DMS79 treated with DMSO at 0.1 percent for 48 hours (cell line): ENCODE data around the gene SYNJ1.
"Not testable (repeated sequence)": the region's sequence is repeated elsewhere in the genome, so short reads cannot be mapped to it uniquely, and the experiment has no call there.

Experiments used
- DNase-seq: peaks from one replicate; lab custom pipeline; 2025; lab: John Stamatoyannopoulos, UW

The SYNJ1 gene, protein sequence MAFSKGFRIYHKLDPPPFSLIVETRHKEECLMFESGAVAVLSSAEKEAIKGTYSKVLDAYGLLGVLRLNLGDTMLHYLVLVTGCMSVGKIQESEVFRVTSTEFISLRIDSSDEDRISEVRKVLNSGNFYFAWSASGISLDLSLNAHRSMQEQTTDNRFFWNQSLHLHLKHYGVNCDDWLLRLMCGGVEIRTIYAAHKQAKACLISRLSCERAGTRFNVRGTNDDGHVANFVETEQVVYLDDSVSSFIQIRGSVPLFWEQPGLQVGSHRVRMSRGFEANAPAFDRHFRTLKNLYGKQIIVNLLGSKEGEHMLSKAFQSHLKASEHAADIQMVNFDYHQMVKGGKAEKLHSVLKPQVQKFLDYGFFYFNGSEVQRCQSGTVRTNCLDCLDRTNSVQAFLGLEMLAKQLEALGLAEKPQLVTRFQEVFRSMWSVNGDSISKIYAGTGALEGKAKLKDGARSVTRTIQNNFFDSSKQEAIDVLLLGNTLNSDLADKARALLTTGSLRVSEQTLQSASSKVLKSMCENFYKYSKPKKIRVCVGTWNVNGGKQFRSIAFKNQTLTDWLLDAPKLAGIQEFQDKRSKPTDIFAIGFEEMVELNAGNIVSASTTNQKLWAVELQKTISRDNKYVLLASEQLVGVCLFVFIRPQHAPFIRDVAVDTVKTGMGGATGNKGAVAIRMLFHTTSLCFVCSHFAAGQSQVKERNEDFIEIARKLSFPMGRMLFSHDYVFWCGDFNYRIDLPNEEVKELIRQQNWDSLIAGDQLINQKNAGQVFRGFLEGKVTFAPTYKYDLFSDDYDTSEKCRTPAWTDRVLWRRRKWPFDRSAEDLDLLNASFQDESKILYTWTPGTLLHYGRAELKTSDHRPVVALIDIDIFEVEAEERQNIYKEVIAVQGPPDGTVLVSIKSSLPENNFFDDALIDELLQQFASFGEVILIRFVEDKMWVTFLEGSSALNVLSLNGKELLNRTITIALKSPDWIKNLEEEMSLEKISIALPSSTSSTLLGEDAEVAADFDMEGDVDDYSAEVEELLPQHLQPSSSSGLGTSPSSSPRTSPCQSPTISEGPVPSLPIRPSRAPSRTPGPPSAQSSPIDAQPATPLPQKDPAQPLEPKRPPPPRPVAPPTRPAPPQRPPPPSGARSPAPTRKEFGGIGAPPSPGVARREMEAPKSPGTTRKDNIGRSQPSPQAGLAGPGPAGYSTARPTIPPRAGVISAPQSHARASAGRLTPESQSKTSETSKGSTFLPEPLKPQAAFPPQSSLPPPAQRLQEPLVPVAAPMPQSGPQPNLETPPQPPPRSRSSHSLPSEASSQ (N-terminal part only)

DNA sequence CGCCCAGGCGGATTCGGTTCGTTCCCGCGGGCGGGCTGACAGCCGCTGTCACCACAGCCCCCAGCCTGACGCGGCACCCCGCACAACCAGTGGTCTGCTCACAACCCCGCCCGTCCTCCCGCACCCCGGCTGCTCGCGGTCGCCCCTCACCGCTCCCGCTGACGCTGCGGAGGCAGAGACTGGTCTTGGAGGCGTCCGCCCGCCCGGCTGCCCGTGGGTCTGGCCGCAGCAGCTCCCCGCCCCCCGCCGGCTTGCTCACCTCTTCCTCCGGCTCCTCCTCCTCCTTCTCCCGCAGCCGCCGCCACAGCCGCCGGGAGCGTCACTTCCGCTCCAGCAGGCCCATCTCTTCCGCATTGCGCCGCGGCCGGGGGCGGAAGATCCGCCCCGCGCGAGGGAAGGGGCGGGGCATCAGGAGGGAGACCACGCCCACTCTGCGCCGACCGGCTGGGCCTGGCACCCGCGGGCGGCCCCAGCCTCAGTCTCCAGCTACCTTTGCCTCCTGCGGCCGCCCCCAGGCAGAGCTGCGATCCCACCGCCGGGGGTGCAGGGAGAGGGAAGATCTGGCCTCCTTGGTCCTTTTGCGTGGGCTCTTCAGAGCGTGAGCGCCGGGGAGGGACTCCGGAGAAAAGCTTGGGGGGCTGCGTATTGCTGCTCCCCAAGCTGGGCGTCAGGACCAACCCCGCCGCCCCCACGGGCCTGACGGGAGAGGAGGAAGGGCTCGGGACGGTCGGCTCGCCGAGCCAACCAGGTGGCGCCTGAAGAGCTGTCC lies at the start of gene SYNJ1:
Gene SYNJ1, minus strand, starts transcription at position 327 of the 769 bp plus-strand sequence. CDS start 1,118 bp downstream, outside the sequence.
- DNase-seq = peak; percentile 92

DNA sequence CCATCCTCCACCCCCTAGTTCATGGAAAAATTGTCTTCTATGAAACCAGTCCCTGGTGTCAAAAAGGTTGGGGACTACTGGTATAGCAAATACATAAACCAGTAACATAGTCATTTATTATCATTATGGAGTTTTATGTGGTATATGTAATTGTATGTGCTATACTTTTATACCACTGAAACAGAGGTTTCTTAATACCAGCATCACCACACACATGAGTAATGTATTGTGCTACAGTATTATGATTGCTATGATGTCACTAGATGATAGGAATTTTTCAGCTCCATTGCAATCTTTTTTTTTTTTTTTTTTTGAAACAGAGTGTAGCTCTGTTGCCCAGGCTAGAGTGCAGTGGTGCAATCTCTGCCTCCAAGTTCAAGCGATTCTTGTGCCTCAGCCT lies 49.5 kb upstream of the SYNJ1 start:
- DNase-seq = no peak

DNA sequence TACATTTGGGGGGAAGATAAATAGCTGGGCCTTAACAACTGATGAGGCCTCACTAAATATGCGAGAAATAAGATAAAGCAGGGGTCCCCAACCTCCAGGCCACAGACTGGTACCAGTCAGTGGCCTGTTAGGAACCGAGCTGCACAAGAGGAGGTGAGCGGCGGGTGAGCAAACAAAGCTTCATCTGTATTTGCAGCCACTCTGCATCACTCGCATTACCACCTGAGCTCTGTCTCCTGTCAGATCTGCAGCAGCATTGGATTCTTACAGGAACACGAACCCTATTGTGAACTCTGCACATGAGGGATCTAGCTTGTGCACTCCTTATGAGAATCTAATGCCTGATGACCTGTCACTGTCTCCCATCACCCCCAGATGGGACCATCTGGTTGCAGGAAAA lies 48.9 kb upstream of the SYNJ1 start:
- no peak for DNase-seq

DNA sequence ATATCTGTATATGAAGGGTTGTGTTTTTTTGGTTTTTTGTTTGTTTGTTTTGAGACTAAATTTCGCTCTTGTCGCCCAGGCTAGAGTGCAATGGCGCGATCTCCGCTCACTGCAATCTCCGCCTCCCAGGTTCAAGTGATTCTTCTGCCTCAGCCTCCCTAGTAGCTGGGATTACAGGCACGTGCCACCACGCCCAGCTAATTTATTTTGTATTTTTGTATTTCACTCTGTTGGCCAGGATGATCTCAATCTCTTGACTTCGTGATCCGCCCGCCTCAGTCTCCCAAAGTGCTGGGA lies 45.2 kb upstream of the SYNJ1 start:
- not testable (repeated sequence) for DNase-seq

DNA sequence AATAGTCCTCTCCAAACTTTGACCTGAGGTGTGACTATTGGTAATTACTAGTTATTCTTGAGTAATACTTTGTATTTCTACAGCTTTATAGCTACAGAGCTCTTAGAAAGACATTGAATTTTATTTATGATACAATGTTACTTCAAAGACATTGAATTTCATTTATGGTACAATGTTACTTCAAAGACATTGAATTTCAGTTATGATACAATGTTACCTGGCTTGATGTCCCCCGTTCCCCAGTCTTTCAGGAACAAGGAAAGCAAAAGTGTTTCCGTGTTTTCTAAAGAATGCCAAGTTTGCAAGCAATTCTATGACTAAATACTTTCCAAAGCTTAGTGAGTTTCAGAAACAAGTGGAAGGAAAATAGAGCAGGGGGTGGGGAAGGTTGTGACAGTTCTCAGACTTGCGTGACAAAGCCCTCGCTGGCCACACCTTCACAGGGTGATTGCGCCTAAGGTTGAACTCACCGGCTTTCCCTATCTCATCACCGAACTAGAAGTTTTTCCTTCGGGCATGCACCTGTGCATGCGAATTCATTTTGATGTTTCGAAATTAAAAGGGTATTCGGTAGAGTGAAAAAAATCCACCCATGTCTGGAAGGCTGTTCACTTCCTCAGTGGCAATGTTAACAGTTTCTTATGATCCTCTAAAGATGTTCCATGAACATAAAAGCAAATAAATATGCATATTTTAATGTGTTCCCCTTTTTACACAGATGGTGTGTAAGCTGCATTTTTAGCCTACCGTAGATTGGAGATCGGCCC lies 44.7 kb upstream of the SYNJ1 start:
- peak; percentile 43 for DNase-seq

DNA sequence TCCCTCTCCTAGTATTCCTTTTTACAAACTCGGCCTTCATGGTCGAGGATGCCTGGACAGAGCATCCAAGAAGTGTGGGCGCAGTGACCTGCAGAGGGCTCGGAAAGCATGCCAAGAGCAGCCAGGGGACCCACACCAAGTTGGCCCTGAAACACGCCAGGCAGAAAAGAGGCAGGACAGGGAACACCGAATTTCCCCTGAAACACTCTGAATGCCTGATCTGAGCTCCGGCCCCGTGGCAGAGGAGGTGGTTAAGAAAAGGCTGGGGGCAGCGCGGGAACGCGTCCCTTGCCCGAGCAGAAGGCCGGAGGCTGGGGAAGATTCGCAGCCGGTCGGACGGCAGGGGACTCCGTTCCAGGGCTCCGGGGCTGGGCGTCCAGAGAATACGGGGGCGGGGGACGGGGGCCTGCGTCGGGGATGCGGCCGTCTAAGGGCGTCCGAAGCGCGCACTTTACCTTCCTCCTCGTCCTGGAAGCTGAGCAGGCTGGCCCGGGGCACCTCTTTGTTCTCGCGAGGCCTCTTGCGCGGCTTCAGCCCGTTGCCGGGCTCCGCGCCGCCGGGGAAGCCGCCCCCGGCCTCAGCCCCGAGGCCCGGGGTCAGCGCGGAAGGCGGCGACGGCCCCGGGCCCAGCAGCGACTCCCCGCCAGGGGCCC lies 43.2 kb upstream of the SYNJ1 start:
- no peak for DNase-seq

DNA sequence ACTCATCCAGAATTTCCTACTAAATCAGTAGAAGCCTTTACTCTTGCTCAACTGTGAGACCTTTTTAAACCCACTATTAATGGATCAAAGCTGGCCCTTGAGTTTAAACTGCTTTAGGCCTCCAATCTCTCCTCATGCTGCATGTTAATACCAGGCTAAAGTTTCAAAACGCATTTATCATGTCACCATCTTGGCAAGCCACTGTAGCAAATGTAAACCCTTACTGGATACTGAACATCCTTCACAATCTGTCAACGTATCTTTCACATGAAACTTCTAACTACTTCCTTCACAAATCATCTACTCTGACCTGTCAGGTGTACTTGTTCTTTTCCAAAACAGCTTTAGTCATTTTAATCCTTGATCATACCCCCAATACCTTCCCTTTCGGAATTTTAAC lies 40.7 kb upstream of the SYNJ1 start:
- no peak for DNase-seq

DNA sequence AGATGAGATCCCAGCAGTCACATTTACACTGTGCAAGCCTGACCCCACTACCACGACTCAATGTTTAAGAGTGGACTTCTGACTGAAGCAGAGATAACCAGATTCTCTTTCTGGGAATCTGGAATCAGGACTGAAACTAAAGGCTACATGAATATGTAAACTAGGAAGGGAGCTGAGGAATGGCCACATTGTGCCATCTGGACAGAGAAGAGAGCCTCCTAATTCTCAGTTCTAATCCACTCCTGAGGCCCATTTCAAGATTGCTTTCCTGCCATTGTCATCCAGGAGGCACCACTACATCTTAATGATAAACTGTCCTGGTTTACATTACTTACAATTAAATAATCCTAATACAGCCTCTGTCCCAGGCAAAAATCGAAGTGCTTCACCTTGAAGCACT lies 37.2 kb upstream of the SYNJ1 start:
- DNase-seq = no peak

DNA sequence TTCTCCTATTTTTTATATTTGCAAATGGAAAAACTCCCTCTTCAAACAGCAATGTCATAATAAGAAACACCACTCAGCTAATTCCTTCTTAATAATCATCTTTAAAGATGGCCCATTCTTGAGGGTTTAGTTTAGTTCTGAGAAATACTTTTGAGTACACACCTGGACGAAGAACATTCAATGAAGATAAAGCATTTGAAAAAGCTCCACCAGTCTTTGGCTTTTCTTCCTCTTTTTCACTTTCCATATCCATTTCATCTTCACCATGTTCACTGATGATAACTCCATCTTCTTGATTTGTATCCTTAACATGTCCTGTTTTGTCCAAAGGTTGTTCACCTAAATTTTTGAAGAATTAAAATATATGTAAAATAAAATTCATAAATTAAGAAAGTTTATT lies 36.4 kb upstream of the SYNJ1 start:
- DNase-seq = no peak

DNA sequence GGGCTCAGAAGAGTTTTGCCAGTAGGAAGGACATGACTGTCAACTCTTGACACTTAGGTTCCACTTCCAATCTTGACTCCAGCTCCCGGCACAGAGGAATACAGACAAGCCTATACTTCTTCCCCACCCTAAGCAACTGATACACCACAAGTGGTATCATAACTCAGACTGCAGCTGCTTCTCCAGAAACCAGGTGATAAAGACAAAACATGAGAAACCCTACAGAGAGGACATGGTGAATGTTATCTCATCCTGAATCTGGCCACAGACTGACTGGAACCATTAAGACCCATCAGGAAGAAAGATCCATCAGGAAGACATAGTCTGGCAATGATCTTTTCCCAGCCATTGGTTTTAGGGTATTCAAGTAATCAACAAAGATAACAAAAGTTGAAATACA lies 30.0 kb upstream of the SYNJ1 start:
- DNase-seq = no peak

DNA sequence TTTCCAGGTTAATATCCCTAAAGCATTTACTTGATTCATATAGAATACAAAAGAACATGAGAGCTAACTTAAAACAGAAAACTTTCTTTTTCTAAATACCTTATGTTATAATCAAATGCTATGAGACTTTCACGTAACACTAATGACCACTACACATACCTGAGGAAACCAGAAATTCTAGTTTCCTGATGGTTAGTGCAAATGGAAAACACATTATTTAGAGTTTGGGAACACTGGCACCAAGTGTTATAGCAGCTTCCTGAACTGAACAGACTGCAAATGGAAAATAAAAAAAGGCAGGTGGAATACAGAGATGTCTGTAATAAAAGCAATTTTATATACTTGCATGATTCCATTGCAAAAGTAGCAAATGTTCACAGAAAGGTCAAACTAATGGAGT lies 28.3 kb upstream of the SYNJ1 start:
- no peak for DNase-seq

DNA sequence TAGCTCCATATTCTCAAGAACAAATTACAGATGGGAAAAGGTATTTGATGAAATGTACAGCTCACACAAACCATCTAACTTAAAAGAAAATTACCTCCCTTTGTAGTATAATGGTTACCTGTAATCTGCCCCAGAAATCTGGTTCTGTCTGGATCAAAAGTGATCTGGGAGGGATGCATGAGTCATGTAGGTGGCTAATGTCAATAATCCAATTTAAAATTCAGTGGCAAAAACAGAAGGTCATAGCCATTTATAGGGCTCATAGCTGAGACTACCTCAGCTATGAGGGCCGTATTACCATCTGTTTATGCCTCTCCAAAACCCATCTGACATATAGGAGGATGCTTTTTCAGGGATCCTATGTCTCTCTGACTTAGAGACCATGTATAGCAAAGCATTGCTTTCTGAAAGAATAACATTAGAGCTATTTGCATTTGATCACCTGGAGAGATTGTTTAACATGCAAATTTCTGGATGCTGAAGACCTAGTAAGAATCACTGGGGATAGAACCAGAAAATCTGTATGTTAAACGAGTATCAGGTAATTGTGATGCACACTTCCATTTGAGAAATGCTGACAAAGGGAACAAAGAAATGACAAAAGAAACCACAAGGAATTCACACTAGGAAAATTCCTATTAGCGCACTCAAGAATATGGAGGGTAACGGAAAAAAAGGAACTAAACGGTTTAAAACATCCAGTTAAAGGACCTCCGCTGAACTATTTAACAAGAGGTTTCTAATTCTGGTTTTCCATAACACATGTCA lies 26.2 kb upstream of the SYNJ1 start:
- DNase-seq = no peak

DNA sequence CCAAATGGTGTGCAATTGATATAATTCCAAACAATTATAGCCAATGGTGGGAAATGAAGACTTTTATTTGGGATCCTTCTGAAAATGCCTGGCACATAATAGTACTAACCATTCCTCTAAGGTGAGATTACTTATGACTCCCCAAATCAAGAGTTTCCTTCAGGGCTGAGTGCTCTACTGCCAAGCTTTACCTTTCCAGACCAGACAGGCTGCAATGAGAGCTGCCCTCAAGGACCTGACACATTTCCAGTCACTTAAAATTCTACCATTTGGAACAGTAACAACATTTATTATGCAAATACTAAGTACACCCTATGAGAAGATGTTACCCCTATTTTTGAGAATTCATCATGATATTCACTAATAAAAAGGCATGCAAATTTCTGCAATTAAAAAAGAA lies 22.6 kb upstream of the SYNJ1 start:
- DNase-seq = no peak

DNA sequence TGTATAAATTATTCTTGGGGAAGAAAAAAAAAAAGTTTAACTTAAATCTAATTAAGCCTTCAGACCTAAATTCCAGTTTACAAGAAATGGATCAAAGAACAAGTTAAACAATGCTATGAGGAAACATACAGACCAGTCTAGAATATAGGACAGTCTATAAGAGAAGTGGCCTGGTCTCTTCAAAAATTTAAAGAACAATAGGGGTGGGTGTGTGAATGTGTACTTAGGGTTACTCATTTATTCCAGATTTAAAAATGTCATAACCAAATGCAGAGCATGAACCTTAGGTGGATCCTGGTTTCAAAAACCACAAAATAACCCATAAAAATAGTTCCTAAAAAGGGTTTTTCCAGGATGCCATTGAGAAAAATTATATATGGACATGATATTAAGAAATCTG lies 21.8 kb upstream of the SYNJ1 start:
- DNase-seq = no peak

DNA sequence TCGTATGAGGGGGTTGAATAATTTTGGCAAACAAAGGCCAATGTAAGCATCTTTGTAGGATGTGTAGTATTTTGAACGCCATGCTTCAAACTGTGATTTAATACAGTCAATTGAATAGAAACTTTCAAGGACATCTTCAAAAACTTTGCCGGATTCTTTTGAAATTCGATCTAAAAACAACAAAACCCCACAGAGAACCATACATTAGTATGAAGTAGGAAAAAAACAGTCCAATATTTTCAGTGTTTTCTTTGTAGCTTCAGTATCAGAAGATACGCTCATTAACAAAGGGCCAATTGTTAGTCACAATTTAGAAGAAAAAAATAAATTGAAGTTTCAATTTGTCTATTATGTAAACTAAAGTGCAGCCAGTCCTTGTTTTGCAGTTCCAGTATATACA lies 20.7 kb upstream of the SYNJ1 start:
- no peak for DNase-seq

DNA sequence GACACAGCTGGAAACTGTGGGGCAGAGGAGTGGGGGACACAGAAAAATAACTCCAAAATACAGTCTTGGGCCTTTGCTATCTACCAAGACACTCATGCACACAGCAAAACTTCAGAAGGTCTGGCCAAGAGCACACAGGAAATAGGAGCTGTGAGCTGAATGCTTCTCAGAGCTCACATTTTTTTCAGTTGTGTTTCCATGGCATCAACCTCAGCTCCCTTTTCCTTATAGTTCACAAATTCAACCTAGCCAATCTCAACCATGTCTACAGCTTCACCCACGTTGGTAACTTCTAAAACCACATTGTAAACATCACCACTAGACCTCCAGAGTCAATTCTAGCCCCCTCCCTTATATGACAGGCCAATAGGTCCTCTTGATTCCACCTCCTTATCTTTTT lies 19.6 kb upstream of the SYNJ1 start:
- DNase-seq = no peak

DNA sequence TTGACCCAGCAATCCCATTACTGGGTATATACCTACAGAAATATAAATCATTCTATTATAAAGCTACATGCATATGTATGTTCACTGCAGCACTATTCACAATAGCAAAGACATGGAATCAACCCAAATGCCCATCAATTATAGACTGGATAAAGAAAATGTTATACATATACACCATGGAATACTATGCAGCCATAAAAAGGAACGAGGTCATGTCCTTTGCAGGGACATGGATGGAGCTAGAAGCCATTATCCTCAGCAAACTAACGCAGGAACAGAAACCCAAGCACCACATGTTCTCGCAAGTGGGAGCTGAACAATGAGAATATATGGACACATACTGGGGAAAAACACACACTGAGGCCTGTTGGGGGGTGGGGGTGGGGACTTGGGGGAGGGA lies 18.9 kb upstream of the SYNJ1 start:
- not testable (repeated sequence) for DNase-seq

DNA sequence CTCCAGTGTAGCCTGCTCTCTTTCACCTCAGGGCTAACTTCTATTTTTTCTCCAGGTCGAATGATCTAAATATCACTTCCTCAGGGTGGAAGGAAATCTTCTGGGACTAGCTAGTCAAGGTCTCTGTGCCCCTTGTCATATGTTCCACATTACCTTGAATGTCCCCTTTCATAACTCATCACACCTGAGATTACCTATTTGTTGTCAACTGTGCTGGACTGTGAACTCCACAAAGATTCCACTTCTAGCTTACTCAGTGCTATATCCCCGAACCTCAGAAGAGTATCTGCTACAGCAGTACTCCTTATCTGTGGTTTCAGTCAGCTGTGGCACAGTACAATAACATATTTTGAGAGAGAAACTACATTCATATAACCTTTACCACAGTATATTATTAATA lies 14.6 kb upstream of the SYNJ1 start:
- DNase-seq = no peak

DNA sequence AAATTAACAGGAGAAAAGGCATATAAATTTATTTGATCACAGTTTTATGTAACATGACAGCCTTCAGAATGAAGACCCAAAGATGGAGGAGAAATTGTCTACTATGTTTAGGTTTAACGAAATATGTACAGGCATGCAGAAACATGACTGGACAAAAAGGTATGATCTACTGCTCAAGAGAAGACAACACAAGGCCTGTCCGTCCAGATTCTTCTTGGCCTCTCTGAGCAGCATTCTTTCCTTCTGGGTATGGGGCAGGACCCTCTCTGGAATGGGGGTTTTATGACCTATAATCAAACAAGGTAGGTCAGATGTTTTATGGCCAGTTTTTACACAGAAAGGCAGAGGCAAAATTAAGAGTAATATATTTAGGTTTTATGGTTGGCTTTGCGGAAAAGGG lies 13.5 kb upstream of the SYNJ1 start:
- no peak for DNase-seq

DNA sequence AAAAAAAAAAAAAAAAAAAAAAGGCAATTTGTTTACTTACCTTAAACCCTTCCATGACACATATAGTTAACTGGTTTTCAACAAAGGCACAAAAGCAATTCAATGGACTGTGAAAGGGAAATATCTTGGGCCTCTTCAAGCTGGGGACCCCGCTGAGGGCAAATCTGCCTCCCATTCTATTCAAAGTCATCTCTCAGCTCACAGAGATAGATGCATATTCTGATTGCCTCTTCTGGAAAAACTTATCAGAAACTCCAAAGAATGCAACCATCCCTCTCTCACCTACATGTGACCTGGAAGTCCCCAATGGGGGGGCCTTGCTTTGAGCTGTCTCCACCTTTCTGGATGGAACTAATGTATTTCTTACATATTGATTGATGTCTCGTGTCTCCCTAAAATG lies 12.1 kb upstream of the SYNJ1 start:
- DNase-seq = no peak
